Heart left ventricle (tissue), 16 donors: ENCODE data around the gene CACNA2D3. TPM values are rescaled to one million over a fixed set of nuclear protein-coding genes. Genes with fewer than 3 reads are reported as not detected.

ENCODE experiments used
- ATAC-seq, 4 donors: fragments of 200-7000 bp; cut with Tn5 transposase; one replicate each; pipeline ENCODE4 v1.9.1; 2020 to 2022; ENCODE audit warnings: moderate library complexity in 4 of 4, mild to moderate bottlenecking in 3 of 4, moderate number of reproducible peaks in 1 of 4
- DNase-seq, 5 donors: peaks; one replicate each; pipeline ENCODE4 v3.0.0-alpha.2; 2020
- H3K27ac ChIP-seq, 12 donors: fragments of 200-600 bp; sonication (generic) in 4 of 12; one replicate each; pipeline versions ENCODE4 v1.5.0 to v1.8.0; 2016 to 2022; ENCODE audit warnings: mild to moderate bottlenecking in 2 of 12
- H3K27me3 ChIP-seq, 9 donors: fragments of 200-600 bp; sonication (generic) in 2 of 9; one replicate each; pipeline versions ENCODE4 v1.5.1 to v1.8.0; 2016 to 2022; ENCODE audit warnings: mild to moderate bottlenecking in 3 of 9
- H3K36me3 ChIP-seq, 9 donors: fragments of 200-600 bp; sonication (generic) in 2 of 9; one replicate each; pipeline versions ENCODE4 v1.5.0 to v1.8.0; 2018 to 2022; ENCODE audit warnings: mild to moderate bottlenecking in 2 of 9
- H3K4me1 ChIP-seq, 12 donors: fragments of 200-600 bp; sonication (generic) in 4 of 12; one replicate each; pipeline versions ENCODE4 v1.5.0 to v1.8.0; 2016 to 2022; ENCODE audit warnings: mild to moderate bottlenecking in 3 of 12
- H3K4me3 ChIP-seq, 12 donors: fragments of 200-600 bp; sonication (generic) in 4 of 12; one replicate each; pipeline versions ENCODE4 v1.5.0 to v1.8.0; 2017 to 2022; ENCODE audit warnings: mild to moderate bottlenecking in 9 of 12, moderate library complexity in 4 of 12
- H3K9me3 ChIP-seq, 12 donors: fragments of 200-600 bp; sonication (generic) in 4 of 12; one replicate each; pipeline versions ENCODE4 v1.5.0 to v1.8.0; 2016 to 2022; ENCODE audit warnings: mild to moderate bottlenecking in 1 of 12
- POLR2A ChIP-seq, 2 donors: fragments of 450-650 bp; IDR thresholded peaks; one replicate each; pipeline ENCODE4 v1.6.1; 2017; ENCODE audit warnings: antibody characterized with exemption in 2 of 2, mild to moderate bottlenecking in 2 of 2, moderate library complexity in 2 of 2
- WGBS, 4 donors: extraction: QIAGEN DNeasy Blood & Tissue Kit in 2 of 4; methylation state at CpG; one replicate each; pipeline versions ENCODE4 v1.1.5 to v1.1.7; 2013 to 2018; 5-methylcytosine and 5-hydroxymethylcytosine counted together
- intact Hi-C, 10 donors: fragments of 100-400 bp; cut with DNase I; formaldehyde crosslinking; loops; one replicate each; pipeline versions ENCODE4 v1.11.1 to v1.14.2; 2022
- polyA plus RNA-seq, 2 donors: library from polyadenylated mRNA; stranded (reverse); fragments of 200-250 nt; gene quantifications; one replicate each; pipeline ENCODE4 v1.2.3, GENCODE V29; 2013
- total RNA-seq, 9 donors: library from RNA; depleted of rRNA in 2 of 9; stranded (reverse); fragments of >200 nt in 2 of 9; fragmentation: NEBNext Ultra II Directional in 3 of 9; extraction: Animal tissue kit (Norgen Biotek cat#: 25700) in 3 of 9; gene quantifications; one replicate each; pipeline versions ENCODE4 v1.1.0 to v1.2.4, GENCODE V29; 2016 to 2023
- TF ChIP-seq, protein P1 (sequence below), 12 donors: fragments of 200-600 bp; sonication (generic) in 4 of 12; IDR thresholded peaks; one replicate each; pipeline versions ENCODE4 v1.5.0 to v1.8.0; 2018 to 2022; ENCODE audit warnings: antibody characterized with exemption in 12 of 12, mild to moderate bottlenecking in 5 of 12
- donor health status: ischemic (EF 13 %, LVEDD 7.1; RV severe dilation, severe dysfunction).
- donor health status: healthy with polysubstance abuse.
- donor health status: DM: no; HTN: yes; CAD: no.
- donor health status: DM: no; HTN: no; CAD: no.
- donor health status: ischemic (EF 25% LVEDD 6.9; RV normal size, moderate dysfunction).
- donor health status: ischemic (EF 25% LVEDD 5.7; RV mildly dilated, moderate dysfunction).
- donor health status: healthy.
- donor health status: DM: yes; HTN: yes; CAD: no.
- donor health status: ischemic (EF 35%, LVEDD 5.7; RV mildly dilated, moderate dysfunction).
- donor health status: nonischemic (EF 11% LVEDD 7.7; RV severe dilation, severe dysfunction).
- donor health status: DM: yes; HTN: yes; CAD: no.
- donor health status: PGD.
- donor health status: ischemic (EF 29% LVEDD 5.4; RV normal size, mild dysfunction).
- donor health status: nonischemic (EF 23%, LVEDD 6.1; RV moderate dilation, normal function).

The CACNA2D3 gene
- total and polyA plus RNA-seq, 11 donors = 0.17 to 25.1 (median 12.8) TPM

DNA sequence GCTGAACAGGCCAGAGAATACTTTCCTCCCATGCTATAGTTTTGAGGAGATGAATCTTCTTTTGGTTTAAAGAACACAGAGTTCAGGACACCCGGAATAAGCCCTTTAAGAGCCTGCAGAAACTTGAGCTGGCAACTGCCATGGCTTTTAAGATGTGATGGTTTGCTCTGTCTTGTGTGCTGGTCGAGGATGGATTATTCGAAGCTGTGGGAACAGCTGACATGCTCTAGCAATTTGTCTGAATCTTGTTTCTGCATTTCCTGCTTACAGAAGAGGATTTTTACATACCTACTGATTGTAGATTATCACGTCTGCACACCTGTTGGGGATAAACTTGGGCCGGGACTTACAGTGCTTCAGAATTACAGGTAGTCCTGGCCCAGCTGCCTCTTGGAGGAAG is 408.6 kb downstream of the CACNA2D3 start:
- H3K4me3 ChIP-seq = no peak overlapping the region
- H3K36me3 ChIP-seq = no peaks in the 10 kb centered on the region
- H3K27ac ChIP-seq = no peak overlapping the region
- no peak for TF ChIP-seq POLR2A (IDR thresholded peaks at IDR 0.05)
- TF ChIP-seq, protein P1, sequence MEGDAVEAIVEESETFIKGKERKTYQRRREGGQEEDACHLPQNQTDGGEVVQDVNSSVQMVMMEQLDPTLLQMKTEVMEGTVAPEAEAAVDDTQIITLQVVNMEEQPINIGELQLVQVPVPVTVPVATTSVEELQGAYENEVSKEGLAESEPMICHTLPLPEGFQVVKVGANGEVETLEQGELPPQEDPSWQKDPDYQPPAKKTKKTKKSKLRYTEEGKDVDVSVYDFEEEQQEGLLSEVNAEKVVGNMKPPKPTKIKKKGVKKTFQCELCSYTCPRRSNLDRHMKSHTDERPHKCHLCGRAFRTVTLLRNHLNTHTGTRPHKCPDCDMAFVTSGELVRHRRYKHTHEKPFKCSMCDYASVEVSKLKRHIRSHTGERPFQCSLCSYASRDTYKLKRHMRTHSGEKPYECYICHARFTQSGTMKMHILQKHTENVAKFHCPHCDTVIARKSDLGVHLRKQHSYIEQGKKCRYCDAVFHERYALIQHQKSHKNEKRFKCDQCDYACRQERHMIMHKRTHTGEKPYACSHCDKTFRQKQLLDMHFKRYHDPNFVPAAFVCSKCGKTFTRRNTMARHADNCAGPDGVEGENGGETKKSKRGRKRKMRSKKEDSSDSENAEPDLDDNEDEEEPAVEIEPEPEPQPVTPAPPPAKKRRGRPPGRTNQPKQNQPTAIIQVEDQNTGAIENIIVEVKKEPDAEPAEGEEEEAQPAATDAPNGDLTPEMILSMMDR (IDR thresholded peaks at IDR 0.05) = no peak
- H3K4me1 ChIP-seq = no peaks in the 10 kb centered on the region
- DNase-seq = no peak
- WGBS, 4 donors = 52 to 61% (median 56%) methylated on average over 5 of the region's 5 CpGs
- H3K9me3 ChIP-seq = peaks cover 0 to 14% (median 6%) of the 10 kb centered on the region in 12 donors
- no peak for ATAC-seq
- intact Hi-C loops = no loop called here
- H3K27me3 ChIP-seq = no peaks in the 10 kb centered on the region

DNA sequence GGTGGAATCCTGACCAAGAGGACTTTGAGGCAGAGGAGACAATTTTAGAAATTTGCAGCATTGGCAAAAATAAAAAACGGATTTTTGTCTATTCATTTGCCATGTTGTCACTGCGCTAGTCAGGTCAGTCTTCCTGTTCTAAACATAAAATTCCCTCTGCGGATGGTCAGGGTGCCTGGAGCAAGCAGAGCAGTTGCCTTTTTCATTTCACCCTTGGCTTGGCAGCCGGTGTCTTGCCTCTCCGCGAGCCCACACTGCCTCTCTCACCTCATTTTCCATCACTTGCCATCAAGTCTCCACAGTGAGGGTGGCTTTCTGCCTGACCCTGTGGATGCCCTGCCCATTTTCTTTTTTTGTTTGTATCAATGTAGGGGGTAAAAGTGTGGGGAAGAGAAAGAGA is 409.4 kb downstream of the CACNA2D3 start:
- no peaks in the 10 kb centered on the region for H3K36me3 ChIP-seq
- TF ChIP-seq, protein P1 (IDR thresholded peaks at IDR 0.05) = no peak
- no peak for TF ChIP-seq POLR2A (IDR thresholded peaks at IDR 0.05)
- no peak overlapping the region for H3K27ac ChIP-seq
- 78 to 86% (median 81%) methylated on average over 6 of the region's 6 CpGs for WGBS, 4 donors
- intact Hi-C loops = no loop called here
- DNase-seq = no peak
- peaks cover 0 to 6% (median 0%) of the 10 kb centered on the region in 12 donors for H3K9me3 ChIP-seq
- ATAC-seq = no peak
- no peaks in the 10 kb centered on the region for H3K27me3 ChIP-seq
- no peak overlapping the region for H3K4me3 ChIP-seq
- no peaks in the 10 kb centered on the region for H3K4me1 ChIP-seq

- no peak for ATAC-seq
Measured at GRCh38 chr3:54533856-54534255, 411.5 kb downstream of the CACNA2D3 start.

DNA sequence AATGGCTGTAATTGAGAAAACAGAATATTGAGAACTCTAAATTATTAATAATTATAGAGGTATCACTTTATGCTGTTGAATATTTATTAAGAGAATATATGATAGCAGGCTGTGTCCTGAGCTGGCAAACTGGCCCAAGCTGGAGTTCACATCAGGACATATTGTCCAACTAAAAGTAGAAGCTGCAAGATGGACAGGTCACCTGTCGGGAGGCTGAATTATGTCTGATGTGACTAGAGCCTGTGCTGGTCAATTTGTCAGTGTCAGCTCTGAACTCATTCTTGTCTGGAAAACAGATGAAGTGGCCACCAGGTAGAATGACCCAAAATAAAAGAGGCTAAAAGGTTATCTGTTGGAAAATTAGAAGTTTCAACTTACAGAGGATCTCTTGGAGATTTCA is 413.3 kb downstream of the CACNA2D3 start:
- 43 to 87% (median 59%) methylated on average over 1 of the region's 1 CpG for WGBS, 4 donors
- ATAC-seq (no peak), DNase-seq (no peak)
- Histone ChIP-seq H3K27me3 (no peaks in the 10 kb centered on the region), H3K27ac (no peak overlapping the region), H3K4me3 (no peak overlapping the region), H3K36me3 (no peaks in the 10 kb centered on the region), H3K9me3 (no peaks in the 10 kb centered on the region), H3K4me1 (no peaks in the 10 kb centered on the region)
- intact Hi-C loops = no loop called here
- no peak for TF ChIP-seq POLR2A (IDR thresholded peaks at IDR 0.05)

More at GRCh38 chr3:54533856-54534255, 411.5 kb downstream of the CACNA2D3 start:
- intact Hi-C loops = no loop called here
- DNase-seq = no peak
- no peaks in the 10 kb centered on the region for H3K9me3 ChIP-seq
- WGBS, 4 donors = 55 to 61% (median 60%) methylated on average over 4 of the region's 4 CpGs
- H3K27me3 ChIP-seq = no peaks in the 10 kb centered on the region
- H3K4me1 ChIP-seq = no peaks in the 10 kb centered on the region
- no peak overlapping the region for H3K4me3 ChIP-seq
- no peaks in the 10 kb centered on the region for H3K36me3 ChIP-seq
- TF ChIP-seq, protein P1 (IDR thresholded peaks at IDR 0.05) = no peak
- no peak for TF ChIP-seq POLR2A (IDR thresholded peaks at IDR 0.05)
- no peak overlapping the region for H3K27ac ChIP-seq

- WGBS, 4 donors = 54 to 65% (median 59%) methylated on average over 2 of the region's 2 CpGs
- no peak for ATAC-seq
- intact Hi-C loops = no loop called here
Measured at GRCh38 chr3:54536450-54536849, 414.1 kb downstream of the CACNA2D3 start.

More at GRCh38 chr3:54536450-54536849, 414.1 kb downstream of the CACNA2D3 start:
- TF ChIP-seq, protein P1 (IDR thresholded peaks at IDR 0.05) = no peak
- no peak for TF ChIP-seq POLR2A (IDR thresholded peaks at IDR 0.05)
- no peaks in the 10 kb centered on the region for H3K4me1 ChIP-seq
- no peaks in the 10 kb centered on the region for H3K9me3 ChIP-seq
- no peak for DNase-seq
- no peak overlapping the region for H3K27ac ChIP-seq
- H3K36me3 ChIP-seq = no peaks in the 10 kb centered on the region
- no peak overlapping the region for H3K4me3 ChIP-seq
- H3K27me3 ChIP-seq = no peaks in the 10 kb centered on the region
